Right lobe of liver (tissue), 4 donors: Measurements from ENCODE around the gene CREB5.

Experiments used
- CTCF ChIP-seq, 4 donors: fragments of 200-600 bp in 3 of 4; fragments of 450-650 bp in 1 of 4; IDR thresholded peaks; one replicate each; pipeline versions ENCODE4 v1.5.1 to v1.8.0; 2016 to 2022; ENCODE audit warnings: antibody characterized with exemption in 4 of 4, mild to moderate bottlenecking in 2 of 4
- POLR2A ChIP-seq: fragments of 450-650 bp; IDR thresholded peaks from one replicate; pipeline ENCODE4 v1.6.1; 2017; ENCODE audit warnings: antibody characterized with exemption, mild to moderate bottlenecking
- donor health status: DM: no; HTN: no; CAD: no.
- donor health status: DM: no; HTN: no; CAD: no.
- donor health status: DM: no; HTN: yes; CAD: no.

- TF ChIP-seq POLR2A = no peak
- TF ChIP-seq CTCF (IDR thresholded peaks at IDR 0.05) = no peak
Measured at GRCh38 chr7:28556671-28557070, 144.4 kb downstream of the CREB5 start.
